Stimulated activated CD4-positive, alpha-beta T cell treated with anti-CD3 and anti-CD28 coated beads, Interleukin-2, amount 100 ng/mL, for 24 hours (primary cell): ENCODE results near the gene IRAK1.
A peak's percentile ranks its signal among the peaks of the same experiment; 100 is the strongest.

Experiments
- DNase-seq, 2 donors: peaks; one replicate each; pipeline ENCODE4 v3.0.0-alpha.2; 2020

The IRAK1 gene

GRCh38 chrX:154019633-154020528 is at the start of gene IRAK1:
Gene IRAK1 (minus strand): TSS chrX:154019902. CDS start chrX:154019812, 90 bp downstream.
- DNase-seq: peak; percentile 59 to 63

- DNase-seq: no peak
Observed at GRCh38 chrX:154068560-154068959, 48.9 kb upstream of the IRAK1 start.

GRCh38 chrX:154064637-154065435 is 45.1 kb upstream of the IRAK1 start:
- DNase-seq: no peak

GRCh38 chrX:154063234-154063633 is 43.5 kb upstream of the IRAK1 start:
- no peak for DNase-seq

GRCh38 chrX:154061801-154062200 is 42.1 kb upstream of the IRAK1 start:
- DNase-seq: no peak

GRCh38 chrX:154059729-154060245 is 40.1 kb upstream of the IRAK1 start:
- no peak for DNase-seq

GRCh38 chrX:154059231-154059630 is 39.5 kb upstream of the IRAK1 start:
- no peak for DNase-seq

- DNase-seq: no peak
Observed at GRCh38 chrX:154058214-154058997, 38.7 kb upstream of the IRAK1 start.

- DNase-seq: no peak
Observed at GRCh38 chrX:154057791-154058190, 38.1 kb upstream of the IRAK1 start.

GRCh38 chrX:154056770-154057241 is 37.1 kb upstream of the IRAK1 start:
- DNase-seq: no peak

GRCh38 chrX:154051201-154051810 is 31.6 kb upstream of the IRAK1 start:
- DNase-seq: peak; percentile 74 to 79

GRCh38 chrX:154050113-154050495 is 30.4 kb upstream of the IRAK1 start:
- no peak for DNase-seq

GRCh38 chrX:154049209-154050112 is 29.8 kb upstream of the IRAK1 start:
- DNase-seq: no peak

- DNase-seq: no peak
Observed at GRCh38 chrX:154048398-154048797, 28.7 kb upstream of the IRAK1 start.

- no peak for DNase-seq
Observed at GRCh38 chrX:154046940-154047610, 27.4 kb upstream of the IRAK1 start.

GRCh38 chrX:154046031-154046781 is 26.5 kb upstream of the IRAK1 start:
- no peak for DNase-seq

- no peak for DNase-seq
Observed at GRCh38 chrX:154044091-154044490, 24.4 kb upstream of the IRAK1 start.

- DNase-seq: no peak
Observed at GRCh38 chrX:154043003-154043763, 23.5 kb upstream of the IRAK1 start.

GRCh38 chrX:154040863-154041262 is 21.2 kb upstream of the IRAK1 start:
- DNase-seq: no peak
